Measurements from ENCODE around the gene ATP2A3. TPM values are rescaled to one million over a fixed set of nuclear protein-coding genes. Genes with fewer than 3 reads are reported as not detected.

ATP2A3 gene
- total RNA-seq, 1 donor from 2014 or later = 147 TPM

DNA sequence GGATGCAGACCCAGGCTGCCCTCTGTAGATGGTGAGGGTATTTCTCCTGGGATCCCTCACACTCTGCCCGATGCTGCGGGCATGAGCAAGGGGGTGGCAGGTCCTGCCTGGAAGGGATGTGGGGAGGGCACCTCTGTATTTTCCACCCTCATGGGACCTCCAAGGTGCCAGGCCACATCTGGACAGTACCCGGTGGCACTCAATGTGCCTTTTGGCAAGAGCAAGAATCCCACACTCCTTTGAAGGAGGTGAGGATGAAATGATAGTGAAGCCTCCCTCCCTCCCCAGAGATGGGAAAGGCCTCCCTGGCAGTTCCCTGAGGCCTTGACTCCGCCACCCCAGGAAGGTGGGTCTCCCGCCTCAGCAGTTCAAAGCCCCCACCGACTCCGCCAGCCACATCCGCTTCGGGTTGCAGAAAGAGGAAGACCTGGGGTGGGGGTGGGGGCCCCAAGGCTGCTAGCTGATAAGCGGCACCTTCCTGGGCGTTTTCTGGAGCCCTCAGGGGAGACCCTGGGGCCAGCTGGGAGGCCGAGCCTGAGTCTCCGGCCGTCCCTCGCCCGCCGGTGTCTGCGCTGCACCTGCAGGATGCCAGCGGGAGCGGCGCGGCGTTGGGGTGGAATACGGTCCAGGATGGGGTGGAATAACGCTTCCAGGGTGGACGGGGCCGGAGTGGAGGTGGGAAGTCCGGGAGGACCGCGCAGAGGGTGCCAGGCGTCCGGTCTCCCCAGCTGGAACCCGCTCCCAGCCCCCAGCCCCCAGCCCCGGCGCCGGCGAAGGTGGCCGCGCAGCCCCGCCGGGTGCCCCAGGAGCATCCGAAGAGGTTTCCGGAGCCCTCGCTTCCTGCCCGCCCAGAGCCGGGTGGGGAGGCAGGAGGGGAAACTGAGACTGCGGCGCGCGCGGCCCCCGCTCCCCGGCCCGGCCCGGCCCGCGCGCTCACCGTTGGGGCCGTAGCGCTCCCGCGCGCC is 718 bp downstream of the ATP2A3 start:
- Mint-ChIP-seq H3K4me1 (ENCODE audit: low read depth) (peaks cover 47% of the 10 kb centered on the region), H3K9me3 (no peaks in the 10 kb centered on the region)

DNA sequence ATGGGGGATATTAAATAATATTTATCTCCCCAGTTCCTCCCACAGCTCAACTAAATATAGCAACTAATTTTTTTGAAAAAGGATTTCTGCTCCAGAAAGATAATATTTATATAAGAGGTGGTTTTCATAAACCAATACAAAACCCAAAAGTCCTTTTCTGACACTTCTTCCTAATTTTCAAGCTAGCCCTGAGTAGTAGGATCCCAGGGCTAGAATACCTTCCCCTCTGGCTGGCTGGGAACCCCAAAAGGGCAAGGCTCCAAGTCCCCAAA is 1.3 kb downstream of the ATP2A3 start:
- Mint-ChIP-seq H3K4me1 (ENCODE audit: low read depth) (peaks cover 47% of the 10 kb centered on the region), H3K27ac (peak overlapping the region; percentile 68)
- intact Hi-C loops (cut with micrococcal nuclease) = loop anchor here (5.0 kb wide), 1 partner anchor 51 kb away; no protein-coding TSS in a partner anchor

More for the DNA sequence above, 718 bp downstream of the ATP2A3 start:
- Mint-ChIP-seq H3K36me3 (ENCODE audit: low read depth) (peaks cover 13% of the 10 kb centered on the region), H3K4me3 (ENCODE audit: low read depth) (peak overlapping the region; percentile 86), H3K27me3 (ENCODE audit: low read depth) (no peaks in the 10 kb centered on the region), H3K27ac (peak overlapping the region; percentile 68)
- intact Hi-C loops (cut with micrococcal nuclease) = loop anchor here (2.0 to 5.0 kb wide), 2 partner anchors 41 to 51 kb away; no protein-coding TSS in a partner anchor
- peak; percentile 67 for DNase-seq (ENCODE audit: low spot score)

DNA sequence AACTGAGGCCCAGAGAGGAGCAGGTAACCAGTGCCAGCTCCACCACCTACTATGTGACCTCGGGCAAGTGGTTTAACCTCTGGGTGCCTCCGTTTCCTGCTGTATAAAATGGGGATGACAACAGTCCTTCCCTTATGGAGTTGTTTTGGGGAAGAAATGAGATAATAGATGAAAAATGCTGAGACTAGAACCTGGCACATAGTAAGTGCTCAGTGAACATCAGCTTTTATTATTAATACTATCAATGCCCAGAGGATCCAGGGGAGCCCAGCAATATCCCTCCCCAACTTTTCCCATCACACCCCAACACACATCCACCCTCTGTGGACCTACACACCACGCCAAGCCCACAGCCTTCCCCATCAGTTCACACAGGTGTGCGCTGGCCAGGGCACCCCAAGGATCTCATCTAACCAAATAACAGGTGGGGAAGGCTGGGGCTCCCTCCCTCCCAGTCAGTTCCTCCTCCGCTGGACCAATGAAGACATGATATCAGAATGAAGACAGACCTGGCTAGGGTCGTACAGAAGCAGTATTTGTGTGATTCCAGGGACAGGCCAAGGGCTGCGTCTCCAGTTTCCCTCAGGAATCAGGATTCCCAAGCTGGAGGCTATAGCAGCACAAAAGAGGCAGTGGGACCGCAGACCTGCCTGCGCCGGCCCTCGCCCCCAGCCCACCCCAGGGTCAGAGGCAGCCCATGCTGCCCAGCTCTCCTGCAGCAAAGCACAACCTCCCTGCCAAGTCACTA is 1.8 kb downstream of the ATP2A3 start:
- no peak for DNase-seq (ENCODE audit: low spot score)
- Mint-ChIP-seq H3K9me3 (no peaks in the 10 kb centered on the region), H3K4me1 (ENCODE audit: low read depth) (peaks cover 44% of the 10 kb centered on the region), H3K4me3 (ENCODE audit: low read depth) (peak overlapping the region; percentile 86), H3K27me3 (ENCODE audit: low read depth) (no peaks in the 10 kb centered on the region), H3K27ac (peak overlapping the region; percentile 68), H3K36me3 (ENCODE audit: low read depth) (peaks cover 15% of the 10 kb centered on the region)
- intact Hi-C loops (cut with micrococcal nuclease) = loop anchor here (5.0 kb wide), 1 partner anchor 50 kb away; no protein-coding TSS in a partner anchor

More for the DNA sequence above, 1.3 kb downstream of the ATP2A3 start:
- Mint-ChIP-seq H3K4me3 (ENCODE audit: low read depth) (peak overlapping the region; percentile 86), H3K27me3 (ENCODE audit: low read depth) (no peaks in the 10 kb centered on the region), H3K36me3 (ENCODE audit: low read depth) (peaks cover 13% of the 10 kb centered on the region), H3K9me3 (no peaks in the 10 kb centered on the region)
- DNase-seq (ENCODE audit: low spot score) = no peak

DNA sequence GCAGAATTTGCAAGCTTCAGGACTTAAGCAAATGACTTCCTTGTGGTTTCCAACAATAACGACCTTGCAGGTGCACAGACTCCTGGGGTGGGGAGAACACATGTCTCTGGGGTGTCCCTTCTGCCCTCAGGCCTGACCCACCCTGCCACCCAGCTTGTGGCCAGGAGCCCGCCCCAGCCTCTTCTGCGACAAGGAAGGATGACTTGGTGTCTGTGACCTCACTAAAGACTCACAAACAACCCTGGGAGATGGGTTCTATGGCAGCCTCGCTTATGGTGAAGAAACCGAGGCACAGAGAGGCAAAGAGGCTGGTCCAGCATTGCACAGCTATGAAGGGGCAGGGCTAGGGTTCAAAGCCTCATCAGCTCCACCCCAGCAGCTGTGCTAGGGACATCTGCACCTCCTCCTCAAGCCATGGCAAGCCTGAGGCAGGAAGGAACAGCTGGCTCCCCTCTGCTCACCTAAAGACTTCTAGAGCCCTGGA is 2.6 kb downstream of the ATP2A3 start:
- Mint-ChIP-seq H3K9me3 (no peaks in the 10 kb centered on the region), H3K27ac (peak overlapping the region; percentile 68), H3K4me3 (ENCODE audit: low read depth) (peak overlapping the region; percentile 86), H3K4me1 (ENCODE audit: low read depth) (peaks cover 47% of the 10 kb centered on the region), H3K36me3 (ENCODE audit: low read depth) (peaks cover 22% of the 10 kb centered on the region), H3K27me3 (ENCODE audit: low read depth) (no peaks in the 10 kb centered on the region)
- intact Hi-C loops (cut with micrococcal nuclease) = loop anchor here (5.0 kb wide), 1 partner anchor 49 kb away; no protein-coding TSS in a partner anchor
- DNase-seq (ENCODE audit: low spot score) = no peak

DNA sequence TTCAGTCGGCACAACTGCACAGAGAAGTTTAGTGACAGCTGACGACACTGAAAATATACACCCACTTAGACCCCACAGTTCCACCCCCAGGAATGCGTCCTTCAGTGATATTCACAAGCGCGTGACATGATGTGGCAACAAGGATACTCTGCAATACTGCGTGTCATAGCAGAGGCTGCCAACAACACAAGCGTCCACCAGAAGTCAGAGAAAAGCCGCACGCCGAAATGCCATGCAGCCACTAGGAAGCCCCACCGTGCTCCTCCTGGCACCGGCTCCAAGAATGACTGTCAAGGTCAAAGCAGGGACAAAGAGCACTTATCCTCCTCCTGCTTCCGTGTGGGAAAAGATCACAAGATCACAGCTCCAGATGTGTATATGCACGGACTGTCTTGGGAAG is 3.5 kb downstream of the ATP2A3 start:
- Mint-ChIP-seq H3K4me1 (ENCODE audit: low read depth) (peaks cover 47% of the 10 kb centered on the region), H3K36me3 (ENCODE audit: low read depth) (peaks cover 22% of the 10 kb centered on the region), H3K27me3 (ENCODE audit: low read depth) (no peaks in the 10 kb centered on the region), H3K4me3 (ENCODE audit: low read depth) (peak overlapping the region; percentile 40), H3K27ac (peak overlapping the region; percentile 46), H3K9me3 (no peaks in the 10 kb centered on the region)
- intact Hi-C loops (cut with micrococcal nuclease) = loop anchor here (5.0 kb wide), 1 partner anchor 48 kb away; no protein-coding TSS in a partner anchor
- DNase-seq (ENCODE audit: low spot score) = no peak

DNA sequence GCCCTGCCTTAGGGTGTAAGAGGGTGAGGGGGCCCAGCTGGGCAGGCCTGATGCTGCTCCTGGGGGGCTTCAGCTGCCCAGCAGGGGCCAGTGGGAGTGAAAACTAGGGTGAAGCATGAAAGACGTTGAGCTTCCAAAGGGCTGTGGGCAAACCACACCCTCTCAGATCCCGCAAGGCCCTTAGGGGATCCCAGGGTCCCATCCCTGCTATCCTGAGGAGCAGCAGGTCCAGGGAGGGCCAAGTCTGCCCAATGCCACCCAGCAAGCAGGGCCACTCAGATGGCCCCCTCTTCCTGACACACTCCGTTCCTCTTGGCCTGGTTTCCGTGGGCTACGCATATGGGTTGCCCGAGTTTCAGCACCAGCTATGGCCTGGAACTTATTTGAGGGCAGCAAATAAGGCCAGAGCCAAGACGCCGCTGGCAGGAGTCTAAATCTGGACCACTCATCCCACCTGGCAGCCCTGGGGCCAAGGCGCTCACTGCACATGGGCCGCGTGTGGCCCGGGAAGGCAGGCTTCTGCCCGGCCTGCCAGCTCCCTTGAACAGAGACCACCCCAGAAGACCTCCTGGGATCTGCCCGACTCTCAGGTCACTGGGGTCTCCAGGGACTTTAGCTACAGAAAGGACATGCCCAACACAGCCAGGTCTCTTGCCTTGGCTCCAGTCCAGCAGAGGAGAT is 4.2 kb downstream of the ATP2A3 start:
- no peak for DNase-seq (ENCODE audit: low spot score)
- H3K27me3 Mint-ChIP-seq (ENCODE audit: low read depth) = no peaks in the 10 kb centered on the region
- H3K36me3 Mint-ChIP-seq (ENCODE audit: low read depth) = peaks cover 22% of the 10 kb centered on the region
- H3K27ac Mint-ChIP-seq = peak overlapping the region; percentile 46
- intact Hi-C loops (cut with micrococcal nuclease) = loop anchor here (5.0 kb wide), 1 partner anchor 48 kb away; no protein-coding TSS in a partner anchor
- H3K9me3 Mint-ChIP-seq = no peaks in the 10 kb centered on the region
- peaks cover 42% of the 10 kb centered on the region for H3K4me1 Mint-ChIP-seq (ENCODE audit: low read depth)
- peak overlapping the region; percentile 40 for H3K4me3 Mint-ChIP-seq (ENCODE audit: low read depth)

DNA sequence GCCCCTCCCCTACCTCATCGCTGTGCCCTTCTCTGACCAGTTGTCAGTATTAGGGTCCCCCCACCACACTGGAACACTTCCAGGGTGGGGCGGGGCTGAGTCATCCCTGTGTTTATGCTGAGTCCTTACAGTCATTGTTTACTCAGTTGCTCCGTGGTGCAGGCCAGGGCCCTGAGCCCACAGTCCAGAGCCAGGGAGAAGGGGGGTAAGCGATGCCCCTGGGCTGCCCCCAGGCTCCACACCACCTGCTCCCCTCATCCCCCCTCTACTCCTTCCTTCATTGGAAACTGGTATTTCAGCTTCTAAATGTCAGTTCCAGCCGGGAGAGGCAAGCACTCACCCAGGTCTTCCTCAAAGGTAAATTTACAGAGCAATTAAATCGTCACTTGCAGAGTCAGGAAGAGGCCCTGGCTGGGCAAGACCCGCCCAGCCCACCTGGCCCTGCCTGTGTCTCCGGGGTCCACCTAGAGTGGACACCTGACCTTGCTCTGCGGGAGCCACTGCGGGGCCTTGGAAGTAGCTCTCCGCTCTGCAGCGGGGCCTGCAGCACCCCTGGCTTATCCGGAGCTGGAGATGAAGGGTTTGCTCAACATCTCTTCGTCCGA is 4.8 kb downstream of the ATP2A3 start:
- H3K27me3 Mint-ChIP-seq (ENCODE audit: low read depth) = no peaks in the 10 kb centered on the region
- H3K9me3 Mint-ChIP-seq = no peaks in the 10 kb centered on the region
- H3K27ac Mint-ChIP-seq = peak overlapping the region; percentile 54
- H3K4me3 Mint-ChIP-seq (ENCODE audit: low read depth) = no peak overlapping the region
- H3K36me3 Mint-ChIP-seq (ENCODE audit: low read depth) = peaks cover 22% of the 10 kb centered on the region
- peaks cover 42% of the 10 kb centered on the region for H3K4me1 Mint-ChIP-seq (ENCODE audit: low read depth)
- intact Hi-C loops (cut with micrococcal nuclease) = no loop called here
- no peak for DNase-seq (ENCODE audit: low spot score)

DNA sequence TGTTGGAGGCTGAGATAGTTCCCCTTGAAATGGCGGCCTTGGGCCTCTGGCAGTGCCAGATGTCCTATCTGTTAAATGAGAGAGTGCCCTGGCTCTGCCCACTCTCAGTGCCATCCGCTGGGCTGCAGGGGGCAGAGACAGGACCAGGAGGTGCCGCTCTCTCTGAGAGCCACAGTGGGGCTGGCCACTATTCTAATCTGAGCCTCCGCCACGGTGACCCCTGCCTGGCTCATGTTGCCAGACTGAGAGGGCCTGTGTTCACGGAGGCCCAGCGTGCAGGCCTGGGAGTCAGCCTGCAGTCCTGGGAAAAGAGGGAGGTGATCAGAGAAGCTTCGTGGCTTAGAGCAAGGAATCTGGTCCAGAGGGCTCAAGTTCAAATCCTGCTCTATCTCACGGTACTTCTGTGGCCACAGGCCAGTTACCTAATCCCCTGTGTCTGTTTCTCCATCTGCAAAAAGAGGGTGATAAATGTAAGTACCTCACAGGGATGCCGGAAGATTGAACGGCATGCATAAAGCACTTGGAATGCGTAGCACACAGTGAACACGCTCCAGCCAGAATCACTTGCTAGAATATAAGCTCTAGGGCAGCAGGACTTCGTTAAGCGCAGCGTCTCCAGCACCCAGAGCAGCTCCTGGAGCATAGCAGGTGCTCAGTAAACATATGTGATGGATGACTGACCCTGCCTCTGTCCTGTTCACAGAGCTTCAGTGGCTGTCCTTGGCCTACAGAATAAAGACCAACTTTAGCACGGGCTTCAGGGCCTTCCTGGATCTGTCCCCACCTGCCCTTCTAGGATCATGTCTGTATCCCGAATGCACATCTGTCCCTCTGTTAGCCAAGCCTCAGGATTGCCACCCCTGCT is 6.3 kb downstream of the ATP2A3 start:
- H3K4me3 Mint-ChIP-seq (ENCODE audit: low read depth) = no peak overlapping the region
- H3K27me3 Mint-ChIP-seq (ENCODE audit: low read depth) = no peaks in the 10 kb centered on the region

DNA sequence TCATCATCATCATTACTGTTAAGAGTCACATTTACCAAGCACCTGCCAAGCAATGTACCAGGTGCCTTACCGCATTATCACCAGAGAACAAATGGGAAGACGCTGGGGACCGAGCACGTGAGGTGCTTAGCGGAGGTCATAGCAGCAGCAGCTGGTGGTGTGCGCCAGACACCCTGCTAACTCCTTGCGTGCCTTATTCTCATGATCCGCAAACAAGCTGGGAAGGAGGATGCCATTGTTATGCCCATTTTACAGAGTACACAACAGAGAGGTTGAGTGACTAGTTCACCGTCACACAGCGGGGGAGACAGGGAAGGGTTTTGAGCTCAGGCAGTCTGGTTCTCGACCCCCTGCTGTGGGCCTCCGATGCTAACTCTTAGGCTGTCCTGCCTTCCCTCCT is 7.3 kb downstream of the ATP2A3 start:
- Mint-ChIP-seq H3K4me3 (ENCODE audit: low read depth) (no peak overlapping the region), H3K36me3 (ENCODE audit: low read depth) (peaks cover 29% of the 10 kb centered on the region), H3K27me3 (ENCODE audit: low read depth) (no peaks in the 10 kb centered on the region), H3K4me1 (ENCODE audit: low read depth) (peaks cover 29% of the 10 kb centered on the region), H3K27ac (no peak overlapping the region), H3K9me3 (no peaks in the 10 kb centered on the region)
- intact Hi-C loops (cut with micrococcal nuclease) = no loop called here
- no peak for DNase-seq (ENCODE audit: low spot score)

More for the DNA sequence above, 6.3 kb downstream of the ATP2A3 start:
- Mint-ChIP-seq H3K9me3 (no peaks in the 10 kb centered on the region), H3K27ac (no peak overlapping the region), H3K4me1 (ENCODE audit: low read depth) (peaks cover 39% of the 10 kb centered on the region), H3K36me3 (ENCODE audit: low read depth) (peaks cover 23% of the 10 kb centered on the region)
- no peak for DNase-seq (ENCODE audit: low spot score)
- intact Hi-C loops (cut with micrococcal nuclease) = no loop called here

DNA sequence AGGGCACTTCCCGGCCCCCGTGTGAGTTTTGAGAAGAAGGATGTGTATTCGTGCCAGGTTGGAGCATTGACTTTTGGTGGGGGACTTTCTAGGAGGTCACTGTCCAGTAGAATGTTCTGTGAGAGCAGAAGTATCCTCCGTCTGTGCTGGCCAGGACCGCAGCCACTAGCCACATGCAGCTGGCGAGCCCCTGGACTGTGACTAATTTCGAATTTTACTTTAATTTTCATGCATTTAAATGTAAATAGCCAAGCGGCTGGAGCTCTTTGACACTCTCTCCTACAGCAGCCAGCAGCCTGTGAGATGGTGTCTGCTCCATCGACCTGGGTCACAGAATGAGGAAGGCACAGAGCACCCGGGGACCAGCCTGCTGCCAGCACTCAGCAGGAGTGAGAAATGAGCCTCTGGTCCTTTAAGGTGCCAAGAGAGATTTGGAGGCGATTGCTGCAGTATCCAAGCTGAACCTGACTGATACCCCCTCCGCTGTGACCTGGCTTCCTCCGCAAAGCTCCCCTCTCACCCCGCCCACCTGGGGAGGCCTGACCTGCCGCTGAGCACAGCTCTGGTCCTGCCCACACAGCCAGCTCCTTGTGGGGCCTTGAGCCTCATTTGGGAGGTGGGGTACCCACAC is 7.8 kb downstream of the ATP2A3 start:
- H3K27ac Mint-ChIP-seq = no peak overlapping the region

DNA sequence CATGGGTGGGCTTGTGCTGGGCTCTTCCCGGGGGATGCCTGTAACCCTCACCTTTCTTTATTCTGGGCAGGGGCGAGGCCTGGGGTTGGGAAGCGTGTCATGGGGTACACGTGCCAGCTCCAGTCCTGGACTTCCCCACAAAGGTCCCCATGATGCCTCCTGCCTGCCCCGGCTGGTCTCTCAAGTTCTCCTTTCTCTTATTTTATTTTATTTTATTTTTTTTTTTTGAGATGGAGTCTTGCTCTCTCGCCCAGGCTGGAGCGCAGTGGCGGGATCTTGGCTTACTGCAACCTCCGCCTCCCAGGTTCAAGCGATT is 8.6 kb downstream of the ATP2A3 start:
- Mint-ChIP-seq H3K27ac (no peak overlapping the region), H3K27me3 (ENCODE audit: low read depth) (no peaks in the 10 kb centered on the region), H3K9me3 (no peaks in the 10 kb centered on the region), H3K4me3 (ENCODE audit: low read depth) (no peak overlapping the region), H3K36me3 (ENCODE audit: low read depth) (peaks cover 25% of the 10 kb centered on the region), H3K4me1 (ENCODE audit: low read depth) (peaks cover 15% of the 10 kb centered on the region)
- intact Hi-C loops (cut with micrococcal nuclease) = no loop called here
- no peak for DNase-seq (ENCODE audit: low spot score)

More for the DNA sequence above, 7.8 kb downstream of the ATP2A3 start:
- Mint-ChIP-seq H3K36me3 (ENCODE audit: low read depth) (peaks cover 30% of the 10 kb centered on the region), H3K9me3 (no peaks in the 10 kb centered on the region), H3K4me1 (ENCODE audit: low read depth) (peaks cover 24% of the 10 kb centered on the region), H3K27me3 (ENCODE audit: low read depth) (no peaks in the 10 kb centered on the region), H3K4me3 (ENCODE audit: low read depth) (no peak overlapping the region)
- intact Hi-C loops (cut with micrococcal nuclease) = no loop called here
- no peak for DNase-seq (ENCODE audit: low spot score)
